D721Med (cell line): ENCODE data around the gene PAQR5.
"Not testable (repeated sequence)": the region's sequence is repeated elsewhere in the genome, so short reads cannot be mapped to it uniquely, and the experiment has no call there.

ENCODE experiments used
- DNase-seq: peaks from one replicate; pipeline ENCODE4 v3.0.0; 2011; ENCODE audit warnings: low spot score; ENCODE audit not compliant: insufficient read length
- FAIRE-seq: peaks from 2 replicates; lab custom pipeline; 2011; peaks lifted over from hg19 to GRCh38; lab: Jason Lieb, UNC
- TF ChIP-seq, protein P1 (sequence below): IDR thresholded peaks from 2 replicates; pipeline ENCODE4 v1.5.1; 2012; ENCODE audit warnings: mild to moderate bottlenecking, control low read depth; ENCODE audit not compliant: insufficient read depth; ENCODE audit errors: missing control alignments

PAQR5 gene

DNA sequence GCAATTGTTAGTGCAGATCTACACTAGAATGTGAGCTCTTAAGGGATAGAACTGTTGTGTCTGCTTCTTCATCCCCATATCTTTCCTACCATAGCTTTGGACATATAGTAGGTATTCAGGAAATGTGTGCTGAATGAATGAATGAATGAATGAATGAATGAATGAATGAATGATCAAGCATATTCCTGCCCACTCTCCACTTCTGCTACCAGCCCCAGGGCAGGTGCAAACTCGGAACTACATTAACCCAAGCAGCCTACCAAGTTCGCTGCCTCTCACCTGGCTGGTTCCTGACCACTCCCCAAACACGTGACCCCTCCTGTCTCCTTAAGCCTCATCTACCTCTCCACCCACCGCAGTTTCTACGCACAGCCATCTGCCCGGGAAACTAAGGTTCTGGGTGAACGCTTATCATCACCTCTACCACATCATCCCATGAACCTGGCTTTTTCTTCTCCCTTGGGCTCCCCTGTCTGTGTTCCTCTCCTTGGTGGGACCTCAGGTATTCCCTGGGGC lies 26.8 kb downstream of the PAQR5 start:
- TF ChIP-seq, protein P1, sequence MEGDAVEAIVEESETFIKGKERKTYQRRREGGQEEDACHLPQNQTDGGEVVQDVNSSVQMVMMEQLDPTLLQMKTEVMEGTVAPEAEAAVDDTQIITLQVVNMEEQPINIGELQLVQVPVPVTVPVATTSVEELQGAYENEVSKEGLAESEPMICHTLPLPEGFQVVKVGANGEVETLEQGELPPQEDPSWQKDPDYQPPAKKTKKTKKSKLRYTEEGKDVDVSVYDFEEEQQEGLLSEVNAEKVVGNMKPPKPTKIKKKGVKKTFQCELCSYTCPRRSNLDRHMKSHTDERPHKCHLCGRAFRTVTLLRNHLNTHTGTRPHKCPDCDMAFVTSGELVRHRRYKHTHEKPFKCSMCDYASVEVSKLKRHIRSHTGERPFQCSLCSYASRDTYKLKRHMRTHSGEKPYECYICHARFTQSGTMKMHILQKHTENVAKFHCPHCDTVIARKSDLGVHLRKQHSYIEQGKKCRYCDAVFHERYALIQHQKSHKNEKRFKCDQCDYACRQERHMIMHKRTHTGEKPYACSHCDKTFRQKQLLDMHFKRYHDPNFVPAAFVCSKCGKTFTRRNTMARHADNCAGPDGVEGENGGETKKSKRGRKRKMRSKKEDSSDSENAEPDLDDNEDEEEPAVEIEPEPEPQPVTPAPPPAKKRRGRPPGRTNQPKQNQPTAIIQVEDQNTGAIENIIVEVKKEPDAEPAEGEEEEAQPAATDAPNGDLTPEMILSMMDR, result no peak
- no peak for DNase-seq
- FAIRE-seq, result no peak

- DNase-seq, result no peak
- TF ChIP-seq, protein P1, result no peak
- FAIRE-seq, result peak; percentile 81
Observed at GRCh38 chr15:69328080-69328479, 29.4 kb downstream of the PAQR5 start.

DNA sequence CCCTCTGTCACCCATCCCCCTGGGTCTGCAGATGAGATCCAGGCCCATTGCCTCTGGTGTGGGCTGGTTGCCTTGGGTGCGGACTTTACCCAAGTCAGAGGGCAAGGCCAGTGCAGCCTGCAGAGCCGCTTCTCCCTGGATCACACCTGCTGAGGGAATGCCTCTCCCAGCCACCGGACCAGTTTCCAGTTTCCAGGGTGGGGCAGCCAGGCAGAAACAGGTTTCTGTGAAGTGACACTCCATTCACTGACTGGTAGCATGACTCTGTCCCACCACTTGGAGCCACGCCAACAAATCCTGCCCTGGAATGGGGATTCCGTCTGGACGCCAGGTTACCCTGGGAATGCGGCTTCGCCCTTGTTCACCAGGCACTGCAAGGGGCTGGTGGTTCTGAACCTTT lies 30.0 kb downstream of the PAQR5 start:
- DNase-seq, result no peak
- TF ChIP-seq, protein P1, result no peak
- FAIRE-seq, result no peak

DNA sequence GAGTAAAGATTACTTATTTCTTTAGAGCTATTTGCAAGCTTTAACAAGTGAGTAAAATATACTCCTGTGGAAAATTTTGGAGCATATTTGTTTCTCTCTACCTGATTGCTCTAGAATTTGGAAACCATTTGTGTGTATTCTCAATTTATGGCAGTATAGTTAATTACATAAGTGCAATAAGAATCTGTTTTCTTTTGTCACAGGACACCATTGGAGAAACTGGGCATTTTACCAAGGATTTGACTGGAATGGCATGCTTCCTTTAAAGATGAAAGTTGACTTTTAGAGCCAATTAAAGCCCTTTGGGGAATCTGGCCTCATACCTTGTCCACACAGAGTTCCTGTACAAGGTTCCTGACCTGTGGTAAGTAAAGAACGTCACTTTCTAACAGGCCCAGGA lies 38.4 kb downstream of the PAQR5 start:
- TF ChIP-seq, protein P1, result no peak
- DNase-seq (no peak), FAIRE-seq (no peak)

GRCh38 chr15:69338535-69339213 lies 40.0 kb downstream of the PAQR5 start:
- TF ChIP-seq, protein P1, result no peak
- DNase-seq (no peak), FAIRE-seq (no peak)

DNA sequence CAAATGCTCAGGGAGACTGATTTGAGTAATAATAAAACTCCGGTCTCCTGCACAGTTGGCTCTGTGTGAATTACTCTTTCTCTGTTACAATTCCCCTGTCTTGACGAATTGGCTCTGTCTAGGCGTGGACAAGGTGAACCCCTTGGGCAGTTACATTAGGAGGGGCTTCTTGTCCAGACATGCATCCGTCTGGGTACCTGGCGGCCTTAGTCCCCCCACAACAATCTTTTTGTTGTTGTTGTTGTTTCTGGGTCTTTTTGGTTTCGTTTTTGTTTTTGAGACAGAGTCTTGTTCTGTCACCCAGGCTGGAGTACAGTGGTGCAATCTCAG lies 40.5 kb downstream of the PAQR5 start:
- not testable (repeated sequence) for FAIRE-seq, DNase-seq

DNA sequence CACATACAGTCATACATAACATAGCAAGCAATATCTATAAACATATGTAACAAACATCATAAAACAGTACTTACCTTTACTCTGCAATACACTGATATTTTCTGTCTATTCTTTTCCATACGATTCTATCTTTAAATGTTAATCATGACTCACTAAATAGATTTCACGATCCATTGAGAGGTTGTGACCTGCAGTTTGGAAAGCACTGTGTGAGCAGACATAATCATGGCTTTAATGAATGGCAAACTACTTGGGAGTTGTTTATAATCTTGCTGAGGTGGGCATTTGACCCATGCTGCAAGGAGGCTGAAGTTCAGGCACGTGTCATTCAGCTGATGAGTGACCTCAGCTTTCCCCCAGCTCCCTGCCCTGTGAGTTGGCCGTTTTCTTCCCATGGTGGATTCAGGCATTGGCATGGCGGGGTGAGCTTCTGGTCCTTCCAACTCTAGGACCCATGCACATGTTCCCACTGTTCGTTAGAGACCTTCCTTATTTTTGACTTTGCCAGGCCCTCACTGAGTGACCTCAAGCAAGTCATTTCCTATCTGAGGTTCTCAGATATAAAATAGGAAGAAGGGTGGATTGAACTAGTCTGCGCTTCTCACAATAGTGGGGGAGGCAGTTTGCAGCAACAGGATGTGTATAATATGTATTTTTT lies 41.7 kb downstream of the PAQR5 start:
- FAIRE-seq, result no peak
- TF ChIP-seq, protein P1, result no peak
- no peak for DNase-seq
